IMR-90 (cell line): Measurements from ENCODE around the gene ARHGAP45. TPM values are rescaled to one million over a fixed set of nuclear protein-coding genes. Genes with fewer than 3 reads are reported as not detected.

Source experiments
- ATAC-seq: fragments of 200-7000 bp; cut with Tn5 transposase; 2 replicates; pipeline ENCODE4 v1.9.1; 2020; ENCODE audit warnings: low read depth, mild to moderate bottlenecking, moderate library complexity
- BruUV-seq: library from RNA; stranded (reverse); fragments of 400-500 nt; replicated peaks from 2 replicates; lab custom pipeline; 2021; lab: Mats Ljungman, UMichigan
- CTCF ChIA-PET: fragments of 300-600 bp; formaldehyde crosslinking; extraction: SDS; loops from one replicate; lab custom pipeline; 2021; ENCODE audit warnings: antibody characterized with exemption; lab: Yijun Ruan, JAX
- POLR2A ChIA-PET: fragments of 300-600 bp; sonication (Branson Sonifier 250); formaldehyde crosslinking; loops from one replicate; lab custom pipeline; 2022; ENCODE audit warnings: antibody characterized with exemption; ENCODE audit not compliant: unreplicated experiment; lab: Charles Lee
- DNase-seq: peaks from one replicate; pipeline ENCODE4 v3.0.0; 2013
- H2AFZ ChIP-seq: replicated peaks from 2 replicates; pipeline ENCODE3; 2013; ENCODE audit warnings: low read length, mild to moderate bottlenecking; ENCODE audit not compliant: poor library complexity
- H2AK5ac ChIP-seq: 2 replicates; pipeline ENCODE4 v1.6.1; 2013; ENCODE audit warnings: low read depth, low read length, inconsistent platforms
- H2AK9ac ChIP-seq: replicated peaks from 2 replicates; pipeline ENCODE3; 2013; ENCODE audit warnings: mild to moderate bottlenecking, low read depth, low read length, moderate library complexity; ENCODE audit not compliant: poor library complexity
- H2BK120ac ChIP-seq: 2 replicates; pipeline ENCODE4 v1.6.1; 2013; ENCODE audit warnings: low read depth, low read length, inconsistent platforms
- H2BK15ac ChIP-seq: 3 replicates; pipeline ENCODE4 v1.6.1; 2013; ENCODE audit warnings: low read depth, low read length, inconsistent platforms
- H2BK20ac ChIP-seq: 2 replicates; pipeline ENCODE4 v1.6.1; 2013; ENCODE audit warnings: low read depth, mild to moderate bottlenecking, inconsistent platforms, low read length, moderate library complexity
- H2BK5ac ChIP-seq: 2 replicates; pipeline ENCODE4 v1.6.1; 2013; ENCODE audit warnings: mild to moderate bottlenecking, low read depth, low read length, inconsistent platforms; ENCODE audit not compliant: poor library complexity, severe bottlenecking
- H3K14ac ChIP-seq: replicated peaks from 2 replicates; pipeline ENCODE4 v1.6.1; 2013; ENCODE audit warnings: low read depth, low read length, inconsistent platforms
- H3K18ac ChIP-seq: 2 replicates; pipeline ENCODE4 v1.6.1; 2013; ENCODE audit warnings: low read depth, low read length, control low read depth
- H3K23ac ChIP-seq: 2 replicates; pipeline ENCODE4 v1.6.1; 2013; ENCODE audit warnings: low read depth, low read length, inconsistent platforms
- H3K27ac ChIP-seq: 2 replicates; pipeline ENCODE4 v1.5.1; 2013; ENCODE audit warnings: mild to moderate bottlenecking, control low read depth, low read length; ENCODE audit not compliant: insufficient read depth
- H3K27me3 ChIP-seq: 2 replicates; pipeline ENCODE4 v1.6.1; 2013; ENCODE audit warnings: low read length; ENCODE audit not compliant: control insufficient read depth, insufficient read depth
- H3K36me3 ChIP-seq: 2 replicates; pipeline ENCODE4 v1.6.1; 2013; ENCODE audit warnings: low read length, mixed read lengths; ENCODE audit not compliant: control insufficient read depth, insufficient read depth
- H3K4ac ChIP-seq: 2 replicates; pipeline ENCODE4 v1.6.1; 2013; ENCODE audit warnings: low read depth, low read length, inconsistent platforms
- H3K4me1 ChIP-seq: 2 replicates; pipeline ENCODE4 v1.6.1; 2013; ENCODE audit warnings: low read length, mixed read lengths; ENCODE audit not compliant: control insufficient read depth, insufficient read depth
- H3K4me2 ChIP-seq: 2 replicates; pipeline ENCODE4 v1.6.1; 2013; ENCODE audit warnings: low read depth, mild to moderate bottlenecking, control low read depth, low read length, moderate library complexity
- H3K4me3 ChIP-seq: 2 replicates; pipeline ENCODE4 v1.5.1; 2013; ENCODE audit warnings: low read depth, mild to moderate bottlenecking, control low read depth, low read length, moderate library complexity; ENCODE audit not compliant: insufficient read depth
- H3K56ac ChIP-seq: 2 replicates; pipeline ENCODE4 v1.6.1; 2013; ENCODE audit warnings: low read length, inconsistent platforms; ENCODE audit not compliant: insufficient read depth; ENCODE audit errors: extremely low read depth
- H3K79me1 ChIP-seq, 2 experiments: 2 replicates each; pipeline ENCODE4 v1.6.1; 2013; ENCODE audit warnings: low read length in 2 of 2, inconsistent platforms in 1 of 2, low read depth in 1 of 2
- H3K9ac ChIP-seq: 2 replicates; pipeline ENCODE4 v1.6.1; 2013; ENCODE audit warnings: low read depth, low read length, control low read depth
- H3K9me1 ChIP-seq: 2 replicates; pipeline ENCODE4 v1.6.1; 2013; ENCODE audit warnings: low read length, inconsistent platforms; ENCODE audit not compliant: insufficient read depth
- H3K9me3 ChIP-seq: 2 replicates; pipeline ENCODE4 v1.6.1; 2013; ENCODE audit warnings: low read length; ENCODE audit not compliant: control insufficient read depth, insufficient read depth
- H4K20me1 ChIP-seq: 2 replicates; pipeline ENCODE4 v1.6.1; 2013; ENCODE audit warnings: low read length, inconsistent platforms; ENCODE audit not compliant: insufficient read depth
- H4K5ac ChIP-seq: 2 replicates; pipeline ENCODE4 v1.6.1; 2013; ENCODE audit warnings: mild to moderate bottlenecking, low read depth, low read length, control low read depth
- H4K8ac ChIP-seq, 2 experiments: 2 replicates each; pipeline ENCODE4 v1.6.1; 2013; ENCODE audit warnings: low read depth in 2 of 2, low read length in 2 of 2, control low read depth in 1 of 2, inconsistent platforms in 1 of 2
- H4K91ac ChIP-seq: 2 replicates; pipeline ENCODE4 v1.6.1; 2013; ENCODE audit warnings: low read depth, low read length, inconsistent platforms; ENCODE audit not compliant: insufficient read depth
- CHD1 ChIP-seq: IDR thresholded peaks from 2 replicates; pipeline ENCODE4 v1.6.1; 2012; ENCODE audit warnings: low read depth, low read length, improper control_type of control experiment
- MAFK ChIP-seq: IDR thresholded peaks from 2 replicates; pipeline ENCODE4 v1.6.1; 2012; ENCODE audit warnings: low read depth, low read length, improper control_type of control experiment
- MXI1 ChIP-seq: IDR thresholded peaks from 2 replicates; pipeline ENCODE4 v1.6.1; 2012; ENCODE audit warnings: low read depth, mild to moderate bottlenecking, low read length, moderate library complexity, borderline replicate concordance
- SMC3 ChIP-seq: fragments of 150-350 bp; IDR thresholded peaks from 2 replicates; pipeline ENCODE4 v1.6.1; 2016; ENCODE audit warnings: low read depth, mild to moderate bottlenecking, antibody characterized with exemption, low read length, moderate library complexity
- WGBS, 2 experiments: methylation state at CpG; one replicate each; pipeline versions ENCODE4 v1.1.5 to v1.1.7; 2013; ENCODE audit warnings: missing lambda C conversion rate in 2 of 2; ENCODE audit not compliant: insufficient read length in 1 of 2; ENCODE audit errors: extremely low coverage in 2 of 2; 5-methylcytosine and 5-hydroxymethylcytosine counted together
- dilution Hi-C: fragments of 300-500 bp; cut with HindIII; formaldehyde crosslinking; loops from one replicate; pipeline ENCODE4 v1.14.3; 2018; ENCODE audit warnings: low sequenced_read_pairs; ENCODE audit not compliant: unreplicated experiment
- in situ Hi-C: fragments of 300-500 bp; cut with MboI; formaldehyde crosslinking; loops from 3 replicates; pipeline ENCODE4 v1.14.3; 2019; ENCODE audit warnings: low sequenced_read_pairs, inconsistent platforms, mixed read lengths
- intact Hi-C: fragments of 100-400 bp; cut with micrococcal nuclease; formaldehyde crosslinking; loops from 2 replicates; pipeline ENCODE4 v1.10.0; 2022
- polyA plus RNA-seq, 3 experiments: library from polyadenylated mRNA; depleted of rRNA; stranded (reverse); fragments of >200 nt; gene quantifications; 2 replicates each; pipeline ENCODE4 v1.2.3, GENCODE V29; 2012; ENCODE audit warnings: low replicate concordance in 1 of 3
- total RNA-seq: library from RNA; depleted of rRNA; stranded (reverse); fragments of >200 nt; gene quantifications from 2 replicates; pipeline ENCODE4 v1.2.3, GENCODE V29; 2012

Gene ARHGAP45
- total and polyA plus RNA-seq, 2 of the 4 experiments (the other 2 are of a cell fraction): 1.3 to 1.7 TPM

- Histone ChIP-seq H3K18ac (no peak overlapping the region), H4K20me1 (peaks cover 46% of the 10 kb centered on the region), H3K4me3 (no peak overlapping the region), H3K4ac (no peak overlapping the region), H2AK5ac (no peak overlapping the region), H3K36me3 (peaks cover 65% of the 10 kb centered on the region), H2AFZ (no peak overlapping the region), H3K4me2 (no peak overlapping the region), H3K79me1 (peaks cover 0 to 30% of the 10 kb centered on the region in 2 experiments; a peak in 3 of 4 replicates), H4K8ac (no peak overlapping the region), H3K27me3 (no peaks in the 10 kb centered on the region), H4K91ac (no peak overlapping the region), H3K4me1 (peaks cover 6% of the 10 kb centered on the region), H3K9ac (no peak overlapping the region), H3K14ac (no peak overlapping the region), H2AK9ac (no peak overlapping the region), H2BK15ac (no peak overlapping the region), H2BK5ac (no peak overlapping the region), H3K9me1 (0 out of 2 replicates have a peak, but pooled peaks cover 2% of the 10 kb centered on the region), H2BK120ac (no peak overlapping the region), H4K5ac (no peak overlapping the region), H3K9me3 (no peaks in the 10 kb centered on the region), H2BK20ac (no peak overlapping the region), H3K23ac (no peak overlapping the region), H3K56ac (no peak overlapping the region), H3K27ac (no peak overlapping the region)
- ChIA-PET CTCF (no interaction called here), POLR2A (no interaction called here)
- no peak for DNase-seq
- ATAC-seq: no peak
- dilution Hi-C loops (no loop called here), intact Hi-C loops (no loop called here), in situ Hi-C loops (loop anchor here (5.0 kb wide), 1 partner anchor 95 kb away; no protein-coding TSS in a partner anchor)
- WGBS, 2 experiments: 98% methylated on average over 5 of the region's 25 CpGs; no CpG with 5 or more reads in 1 of the 2 experiments
- TF ChIP-seq MXI1 (no peak), MAFK (no peak), SMC3 (no peak), CHD1 (no peak)
- BruUV-seq: no TSS peak
Measured at GRCh38 chr19:1107661-1108261, 40.8 kb downstream of the ARHGAP45 start.
